Panc1 (cell line): ENCODE measurements around the gene CUX1. TPM values are rescaled to one million over a fixed set of nuclear protein-coding genes. Genes with fewer than 3 reads are reported as not detected.

Experiments
- ATAC-seq: fragments of 200-7000 bp; cut with Tn5 transposase; 2 replicates; pipeline ENCODE4 v1.9.1; 2020; ENCODE audit warnings: mild to moderate bottlenecking, moderate library complexity
- BruUV-seq: library from RNA; stranded (reverse); fragments of 400-500 nt; replicated peaks from 2 replicates; lab custom pipeline; 2021; lab: Mats Ljungman, UMichigan
- CTCF ChIA-PET: fragments of 300-600 bp; sonication (Branson Sonifier 250); formaldehyde crosslinking; loops from one replicate; lab custom pipeline; 2022; ENCODE audit warnings: antibody characterized with exemption; lab: Charles Lee
- POLR2A ChIA-PET: fragments of 300-600 bp; sonication (Branson Sonifier 250); formaldehyde crosslinking; loops from one replicate; lab custom pipeline; 2022; ENCODE audit warnings: antibody characterized with exemption; lab: Charles Lee
- DNase-seq: peaks from one replicate; pipeline ENCODE4 v3.0.0-alpha.2; 2010; ENCODE audit warnings: low read depth, low spot score
- H3K27ac ChIP-seq: 2 replicates; pipeline ENCODE4 v1.5.1; 2011; ENCODE audit warnings: mild to moderate bottlenecking, low read length, inconsistent platforms
- H3K27me3 ChIP-seq: fragments of 200-500 bp; sonication (Bioruptor generic); 2 replicates; pipeline ENCODE4 v1.6.0; 2014; ENCODE audit warnings: low read length, inconsistent platforms; ENCODE audit not compliant: control insufficient read depth, insufficient read depth
- H3K36me3 ChIP-seq: fragments of 200-500 bp; sonication (Bioruptor generic); 2 replicates; pipeline ENCODE4 v1.5.1; 2014; ENCODE audit warnings: inconsistent platforms, mild to moderate bottlenecking, low read length, moderate library complexity; ENCODE audit not compliant: control insufficient read depth, insufficient read depth
- H3K4me1 ChIP-seq: 2 replicates; pipeline ENCODE4 v1.5.1; 2011; ENCODE audit warnings: inconsistent platforms, mild to moderate bottlenecking, low read length, moderate library complexity; ENCODE audit not compliant: control insufficient read depth, insufficient read depth
- H3K4me3 ChIP-seq, 2 experiments: 2 replicates each; pipeline ENCODE4 v1.5.1; 2011 to 2012; ENCODE audit warnings: low read depth in 2 of 2, low read length in 2 of 2, mild to moderate bottlenecking in 2 of 2, inconsistent platforms in 1 of 2, moderate library complexity in 1 of 2
- H3K9me3 ChIP-seq: fragments of 200-500 bp; sonication (Bioruptor generic); 2 replicates; pipeline ENCODE4 v1.5.1; 2014; ENCODE audit warnings: low read depth, mild to moderate bottlenecking, inconsistent platforms, low read length, moderate library complexity; ENCODE audit not compliant: control insufficient read depth, insufficient read depth
- POLR2AphosphoS5 ChIP-seq: IDR thresholded peaks from 2 replicates; pipeline ENCODE4 v1.6.1; 2012; ENCODE audit warnings: mild to moderate bottlenecking, low read depth, low read length, moderate library complexity
- SIN3A ChIP-seq: IDR thresholded peaks from 2 replicates; pipeline ENCODE4 v1.6.1; 2012; ENCODE audit warnings: low read depth, mild to moderate bottlenecking, low read length, moderate library complexity, borderline replicate concordance; ENCODE audit not compliant: insufficient read depth
- TCF7L2 ChIP-seq: IDR thresholded peaks from 2 replicates; pipeline ENCODE4 v1.6.1; 2011; ENCODE audit warnings: mild to moderate bottlenecking, low read depth, low read length, inconsistent platforms
- in situ Hi-C: cut with HindIII; loops from 2 replicates; pipeline ENCODE4 v1.10.0; 2016; ENCODE audit warnings: low sequenced_read_pairs, low pct_unique_long_range_greater_than_20kb
- intact Hi-C: fragments of 100-400 bp; cut with micrococcal nuclease; formaldehyde crosslinking; loops from one replicate; pipeline ENCODE4 v1.10.0; 2022; ENCODE audit not compliant: unreplicated experiment
- total RNA-seq: library from RNA; stranded (reverse); gene quantifications from one replicate; pipeline ENCODE4 v1.2.1, GENCODE V29; 2021; ENCODE audit not compliant: unreplicated experiment
- TF ChIP-seq, protein P1 (sequence below), 2 experiments: IDR thresholded peaks; 2 replicates each; pipeline ENCODE4 v1.6.1; 2011 to 2012; ENCODE audit warnings: low read depth in 2 of 2, control low read depth in 1 of 2, low read length in 1 of 2, mild to moderate bottlenecking in 1 of 2, moderate library complexity in 1 of 2; ENCODE audit not compliant: insufficient read depth in 1 of 2
- TF ChIP-seq, protein P2 (sequence below): fragments of 450-650 bp; IDR thresholded peaks from 2 replicates; pipeline ENCODE4 v1.5.1; 2017; ENCODE audit warnings: mild to moderate bottlenecking

Gene CUX1
- total RNA-seq, 1 experiment from 2014 or later: 50.9 TPM

DNA sequence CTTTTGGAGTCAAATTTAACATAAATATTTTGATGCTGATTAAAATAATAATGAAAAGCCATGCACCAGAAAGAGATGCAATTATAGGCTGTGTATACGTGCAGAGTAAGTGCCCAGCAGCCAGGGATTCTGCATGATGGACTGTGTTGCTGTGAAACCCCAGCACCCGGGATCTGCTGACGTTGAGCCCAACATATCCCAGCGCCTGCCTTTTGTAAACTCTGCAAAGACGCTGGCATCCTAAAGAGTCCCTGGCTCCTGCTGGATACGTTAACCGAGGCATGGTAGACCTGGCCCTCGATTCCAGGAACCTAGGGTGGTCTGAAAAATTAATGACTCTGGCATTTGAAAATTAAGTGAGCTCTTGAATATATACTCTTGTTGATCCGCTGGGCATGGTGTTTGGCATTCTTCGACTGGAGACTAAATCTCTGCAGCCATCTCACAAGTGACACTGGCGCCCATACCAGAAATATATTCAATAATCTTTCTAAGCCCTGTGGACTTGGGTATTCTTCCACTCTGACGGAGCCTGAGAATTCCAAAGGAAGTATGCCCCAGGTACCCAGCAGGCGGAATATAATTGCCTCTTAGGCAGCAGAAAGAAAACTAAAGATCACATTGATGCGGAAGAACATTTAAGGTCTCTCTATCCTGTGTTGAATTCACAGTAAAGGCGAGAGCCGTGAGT is 278.0 kb downstream of the CUX1 start:
- H3K36me3 ChIP-seq: no peaks in the 10 kb centered on the region
- TF ChIP-seq SIN3A (no peak), POLR2AphosphoS5 (no peak), TCF7L2 (no peak)
- TF ChIP-seq, protein P1, sequence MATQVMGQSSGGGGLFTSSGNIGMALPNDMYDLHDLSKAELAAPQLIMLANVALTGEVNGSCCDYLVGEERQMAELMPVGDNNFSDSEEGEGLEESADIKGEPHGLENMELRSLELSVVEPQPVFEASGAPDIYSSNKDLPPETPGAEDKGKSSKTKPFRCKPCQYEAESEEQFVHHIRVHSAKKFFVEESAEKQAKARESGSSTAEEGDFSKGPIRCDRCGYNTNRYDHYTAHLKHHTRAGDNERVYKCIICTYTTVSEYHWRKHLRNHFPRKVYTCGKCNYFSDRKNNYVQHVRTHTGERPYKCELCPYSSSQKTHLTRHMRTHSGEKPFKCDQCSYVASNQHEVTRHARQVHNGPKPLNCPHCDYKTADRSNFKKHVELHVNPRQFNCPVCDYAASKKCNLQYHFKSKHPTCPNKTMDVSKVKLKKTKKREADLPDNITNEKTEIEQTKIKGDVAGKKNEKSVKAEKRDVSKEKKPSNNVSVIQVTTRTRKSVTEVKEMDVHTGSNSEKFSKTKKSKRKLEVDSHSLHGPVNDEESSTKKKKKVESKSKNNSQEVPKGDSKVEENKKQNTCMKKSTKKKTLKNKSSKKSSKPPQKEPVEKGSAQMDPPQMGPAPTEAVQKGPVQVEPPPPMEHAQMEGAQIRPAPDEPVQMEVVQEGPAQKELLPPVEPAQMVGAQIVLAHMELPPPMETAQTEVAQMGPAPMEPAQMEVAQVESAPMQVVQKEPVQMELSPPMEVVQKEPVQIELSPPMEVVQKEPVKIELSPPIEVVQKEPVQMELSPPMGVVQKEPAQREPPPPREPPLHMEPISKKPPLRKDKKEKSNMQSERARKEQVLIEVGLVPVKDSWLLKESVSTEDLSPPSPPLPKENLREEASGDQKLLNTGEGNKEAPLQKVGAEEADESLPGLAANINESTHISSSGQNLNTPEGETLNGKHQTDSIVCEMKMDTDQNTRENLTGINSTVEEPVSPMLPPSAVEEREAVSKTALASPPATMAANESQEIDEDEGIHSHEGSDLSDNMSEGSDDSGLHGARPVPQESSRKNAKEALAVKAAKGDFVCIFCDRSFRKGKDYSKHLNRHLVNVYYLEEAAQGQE (IDR thresholded peaks at IDR 0.05; ENCODE audit: insufficient read depth in 1 of 2, low read depth in 2 of 2, low read length in 1 of 2): no peak
- TF ChIP-seq, protein P2, sequence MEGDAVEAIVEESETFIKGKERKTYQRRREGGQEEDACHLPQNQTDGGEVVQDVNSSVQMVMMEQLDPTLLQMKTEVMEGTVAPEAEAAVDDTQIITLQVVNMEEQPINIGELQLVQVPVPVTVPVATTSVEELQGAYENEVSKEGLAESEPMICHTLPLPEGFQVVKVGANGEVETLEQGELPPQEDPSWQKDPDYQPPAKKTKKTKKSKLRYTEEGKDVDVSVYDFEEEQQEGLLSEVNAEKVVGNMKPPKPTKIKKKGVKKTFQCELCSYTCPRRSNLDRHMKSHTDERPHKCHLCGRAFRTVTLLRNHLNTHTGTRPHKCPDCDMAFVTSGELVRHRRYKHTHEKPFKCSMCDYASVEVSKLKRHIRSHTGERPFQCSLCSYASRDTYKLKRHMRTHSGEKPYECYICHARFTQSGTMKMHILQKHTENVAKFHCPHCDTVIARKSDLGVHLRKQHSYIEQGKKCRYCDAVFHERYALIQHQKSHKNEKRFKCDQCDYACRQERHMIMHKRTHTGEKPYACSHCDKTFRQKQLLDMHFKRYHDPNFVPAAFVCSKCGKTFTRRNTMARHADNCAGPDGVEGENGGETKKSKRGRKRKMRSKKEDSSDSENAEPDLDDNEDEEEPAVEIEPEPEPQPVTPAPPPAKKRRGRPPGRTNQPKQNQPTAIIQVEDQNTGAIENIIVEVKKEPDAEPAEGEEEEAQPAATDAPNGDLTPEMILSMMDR: no peak
- ChIA-PET CTCF (no interaction called here), POLR2A (interaction anchor here (0.6 kb wide), 1 partner anchor 543 kb away, joined by 3 read pairs; no protein-coding TSS in a partner anchor)
- in situ Hi-C loops: no loop called here
- H3K4me1 ChIP-seq: no peaks in the 10 kb centered on the region
- H3K9me3 ChIP-seq: no peaks in the 10 kb centered on the region
- no peak overlapping the region for H3K4me3 ChIP-seq
- intact Hi-C loops: no loop called here
- no peaks in the 10 kb centered on the region for H3K27me3 ChIP-seq
- DNase-seq (no peak), ATAC-seq (no peak)
- BruUV-seq: no TSS peak
- no peak overlapping the region for H3K27ac ChIP-seq

DNA sequence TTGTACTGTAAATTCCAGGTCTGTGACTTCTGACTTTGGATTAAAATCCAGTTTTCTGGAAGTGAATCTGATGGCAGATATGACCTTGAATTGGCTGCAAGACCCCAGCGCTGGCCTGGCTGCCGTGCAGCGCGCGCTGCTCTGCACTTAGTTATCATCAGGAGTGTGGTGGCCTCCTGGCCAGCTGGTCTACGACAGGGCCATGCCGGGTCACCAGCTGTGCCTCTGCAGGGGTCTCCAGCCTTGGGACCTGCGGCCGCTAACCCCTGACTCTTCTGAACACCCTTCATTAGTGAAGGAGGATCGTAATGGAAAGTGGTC is 278.5 kb downstream of the CUX1 start:
- intact Hi-C loops: no loop called here
- in situ Hi-C loops: no loop called here
- Histone ChIP-seq H3K9me3 (no peaks in the 10 kb centered on the region), H3K36me3 (no peaks in the 10 kb centered on the region), H3K4me1 (no peaks in the 10 kb centered on the region), H3K27ac (no peak overlapping the region), H3K4me3 (no peak overlapping the region), H3K27me3 (no peaks in the 10 kb centered on the region)
- ATAC-seq: no peak
- POLR2A ChIA-PET: no interaction called here
- CTCF ChIA-PET: no interaction called here
- BruUV-seq: no TSS peak
- TF ChIP-seq POLR2AphosphoS5 (no peak), TCF7L2 (no peak), SIN3A (no peak)
- TF ChIP-seq, protein P1 (IDR thresholded peaks at IDR 0.05; ENCODE audit: insufficient read depth in 1 of 2, low read depth in 2 of 2, low read length in 1 of 2): no peak
- TF ChIP-seq, protein P2: no peak
- DNase-seq: no peak
